ENCODE data around the gene FMNL2.

GRCh38 chr2:152441961-152442360 lies 107.0 kb downstream of the FMNL2 start:
- TF ChIP-seq POLR2A (IDR thresholded peaks at IDR 0.05; ENCODE audit: low read depth) (no peak), POLR2AphosphoS5 (IDR thresholded peaks at IDR 0.05) (no peak), EP300 (IDR thresholded peaks at IDR 0.05) (no peak)

Data from esophagus muscularis mucosa (tissue), 3 donors.